MG63 (cell line): Measurements from ENCODE around the gene MLLT6. TPM values are rescaled to one million over a fixed set of nuclear protein-coding genes. Genes with fewer than 3 reads are reported as not detected.

Source experiments
- DNase-seq: peaks from one replicate; pipeline ENCODE4 v3.0.0-alpha.2; 2020
- H3K27me3 ChIP-seq: fragments of 250-450 bp; sonication (Bioruptor Pico); 2 replicates; pipeline ENCODE4 v1.5.1; 2020; ENCODE audit warnings: mild to moderate bottlenecking, moderate library complexity
- H3K36me3 ChIP-seq: fragments of 250-450 bp; sonication (Bioruptor Pico); 2 replicates; pipeline ENCODE4 v1.5.1; 2020; ENCODE audit warnings: mild to moderate bottlenecking, moderate library complexity
- H3K4me3 ChIP-seq: fragments of 250-450 bp; sonication (Bioruptor Pico); 2 replicates; pipeline ENCODE4 v1.5.1; 2020; ENCODE audit warnings: mild to moderate bottlenecking, moderate library complexity
- H3K9me3 ChIP-seq: fragments of 250-450 bp; sonication (Bioruptor Pico); 2 replicates; pipeline ENCODE4 v1.5.1; 2020; ENCODE audit warnings: mild to moderate bottlenecking, moderate library complexity
- total RNA-seq: library from RNA; depleted of rRNA; stranded (reverse); fragments of >200 nt; shearing (Covaris generic); gene quantifications from 2 replicates; pipeline ENCODE4 v1.2.3, GENCODE V29; 2014; ENCODE audit warnings: low replicate concordance; rRNA removed

The MLLT6 gene
- total RNA-seq, 1 experiment from 2014 or later = 17.5 TPM

- peak overlapping the region; percentile 76 for H3K4me3 ChIP-seq
Measured at GRCh38 chr17:38751808-38752307, 46.8 kb downstream of the MLLT6 start.

GRCh38 chr17:38752308-38753070 lies 47.4 kb downstream of the MLLT6 start, which contains the start of gene PSMB3:
Gene PSMB3 (plus strand): TSS chr17:38752741. CDS start chr17:38752827, 86 bp downstream.
- Histone ChIP-seq H3K27me3 (no peaks in the 10 kb centered on the region), H3K9me3 (no peaks in the 10 kb centered on the region), H3K36me3 (peaks cover 41% of the 10 kb centered on the region), H3K4me3 (peak within 1 kb of the TSS; percentile 76)
- DNase-seq = peak; percentile 99

More at GRCh38 chr17:38751808-38752307, 46.8 kb downstream of the MLLT6 start:
- H3K27me3 ChIP-seq = no peaks in the 10 kb centered on the region
- no peaks in the 10 kb centered on the region for H3K9me3 ChIP-seq
- peak; percentile 77 for DNase-seq
- peaks cover 36% of the 10 kb centered on the region for H3K36me3 ChIP-seq

DNA sequence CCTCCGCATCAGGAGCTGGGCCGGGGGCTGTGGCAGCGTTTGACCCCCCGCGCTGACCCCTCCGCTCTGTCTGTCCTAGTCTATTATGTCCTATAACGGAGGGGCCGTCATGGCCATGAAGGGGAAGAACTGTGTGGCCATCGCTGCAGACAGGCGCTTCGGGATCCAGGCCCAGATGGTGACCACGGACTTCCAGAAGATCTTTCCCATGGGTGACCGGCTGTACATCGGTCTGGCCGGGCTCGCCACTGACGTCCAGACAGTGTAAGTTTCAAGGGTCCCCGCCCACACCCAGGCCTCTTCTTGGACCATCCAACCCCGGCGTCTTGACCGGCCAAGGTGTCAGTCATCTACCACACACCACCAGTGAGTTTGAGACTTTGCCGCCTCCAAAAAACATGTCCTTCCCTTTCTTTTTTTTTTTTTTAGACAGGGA lies 48.0 kb downstream of the MLLT6 start:
- H3K4me3 ChIP-seq = peak overlapping the region; percentile 76
- no peaks in the 10 kb centered on the region for H3K27me3 ChIP-seq
- H3K9me3 ChIP-seq = no peaks in the 10 kb centered on the region
- DNase-seq = no peak
- H3K36me3 ChIP-seq = peaks cover 44% of the 10 kb centered on the region

GRCh38 chr17:38761612-38762011 lies 56.5 kb downstream of the MLLT6 start:
- H3K36me3 ChIP-seq = peaks cover 89% of the 10 kb centered on the region
- H3K27me3 ChIP-seq = no peaks in the 10 kb centered on the region
- H3K9me3 ChIP-seq = no peaks in the 10 kb centered on the region
- DNase-seq = peak; percentile 24
- no peak overlapping the region for H3K4me3 ChIP-seq

- Histone ChIP-seq H3K36me3 (peaks cover 91% of the 10 kb centered on the region), H3K27me3 (no peaks in the 10 kb centered on the region), H3K4me3 (no peak overlapping the region), H3K9me3 (no peaks in the 10 kb centered on the region)
- no peak for DNase-seq
Measured at GRCh38 chr17:38762231-38762630, 57.2 kb downstream of the MLLT6 start.

DNA sequence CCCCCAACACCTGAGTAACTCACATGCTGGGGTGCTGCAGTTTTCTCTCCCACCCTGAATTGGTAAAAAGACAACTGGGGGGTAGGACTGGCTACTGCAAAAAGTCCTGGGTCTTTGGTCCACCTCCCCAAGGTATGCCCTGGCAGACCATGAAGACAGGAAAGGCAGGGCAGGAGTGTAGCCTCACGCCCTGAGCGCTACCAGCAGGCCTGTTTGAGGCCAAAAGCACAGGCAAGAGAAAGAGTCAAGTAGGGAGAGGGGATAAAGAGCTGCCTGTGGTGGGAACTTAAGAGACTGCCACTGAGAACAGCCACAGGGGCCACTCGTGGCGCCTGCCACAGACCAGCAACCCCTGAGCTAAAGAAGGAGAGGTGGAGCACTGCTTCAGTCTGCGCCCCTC lies 61.3 kb downstream of the MLLT6 start:
- Histone ChIP-seq H3K36me3 (peaks cover 87% of the 10 kb centered on the region), H3K4me3 (no peak overlapping the region), H3K27me3 (no peaks in the 10 kb centered on the region), H3K9me3 (no peaks in the 10 kb centered on the region)
- DNase-seq = no peak

DNA sequence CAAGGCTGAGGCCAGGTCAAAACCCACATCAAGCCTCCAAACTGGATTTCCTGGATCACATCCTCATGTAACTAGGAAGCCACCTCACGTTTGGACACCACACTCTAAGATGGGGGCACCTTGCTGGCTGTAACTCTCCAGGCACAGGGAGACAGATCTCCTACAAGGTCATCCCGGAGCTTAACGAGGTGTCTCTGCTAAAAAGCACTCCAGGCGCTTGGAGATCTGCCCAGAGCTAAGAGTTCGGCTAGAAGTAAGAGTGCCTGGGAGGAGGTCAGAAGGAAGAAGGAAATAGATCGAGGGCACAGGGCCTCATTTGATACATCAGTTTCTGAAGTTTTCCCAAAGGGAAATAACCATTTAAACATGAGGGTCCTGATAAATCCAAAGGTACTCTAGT lies 63.3 kb downstream of the MLLT6 start:
- DNase-seq = no peak

DNA sequence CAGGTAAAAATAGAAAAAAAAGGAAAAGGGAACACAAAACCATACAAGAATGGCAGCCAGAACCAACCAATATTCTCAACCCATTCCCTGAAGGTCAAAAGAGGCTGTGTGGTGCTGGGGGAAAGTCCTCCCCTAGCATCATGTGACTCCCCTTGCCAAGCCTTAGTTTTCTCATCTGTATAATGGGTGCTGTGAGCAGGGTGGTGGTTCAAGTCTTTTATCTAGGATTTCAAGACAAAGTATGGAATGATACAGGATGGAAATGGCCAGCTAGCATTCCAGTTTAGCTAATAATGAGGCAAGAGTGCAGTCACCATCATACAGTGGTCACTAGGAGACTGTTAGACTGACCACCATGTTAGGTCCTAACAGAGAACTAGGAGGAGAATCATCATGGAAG lies 68.2 kb downstream of the MLLT6 start:
- H3K9me3 ChIP-seq = no peaks in the 10 kb centered on the region
- DNase-seq = no peak
- H3K27me3 ChIP-seq = no peaks in the 10 kb centered on the region
- H3K36me3 ChIP-seq = peaks cover 91% of the 10 kb centered on the region
- H3K4me3 ChIP-seq = no peak overlapping the region

More for the DNA sequence above, 63.3 kb downstream of the MLLT6 start:
- Histone ChIP-seq H3K4me3 (no peak overlapping the region), H3K27me3 (no peaks in the 10 kb centered on the region), H3K36me3 (peaks cover 90% of the 10 kb centered on the region), H3K9me3 (no peaks in the 10 kb centered on the region)

DNA sequence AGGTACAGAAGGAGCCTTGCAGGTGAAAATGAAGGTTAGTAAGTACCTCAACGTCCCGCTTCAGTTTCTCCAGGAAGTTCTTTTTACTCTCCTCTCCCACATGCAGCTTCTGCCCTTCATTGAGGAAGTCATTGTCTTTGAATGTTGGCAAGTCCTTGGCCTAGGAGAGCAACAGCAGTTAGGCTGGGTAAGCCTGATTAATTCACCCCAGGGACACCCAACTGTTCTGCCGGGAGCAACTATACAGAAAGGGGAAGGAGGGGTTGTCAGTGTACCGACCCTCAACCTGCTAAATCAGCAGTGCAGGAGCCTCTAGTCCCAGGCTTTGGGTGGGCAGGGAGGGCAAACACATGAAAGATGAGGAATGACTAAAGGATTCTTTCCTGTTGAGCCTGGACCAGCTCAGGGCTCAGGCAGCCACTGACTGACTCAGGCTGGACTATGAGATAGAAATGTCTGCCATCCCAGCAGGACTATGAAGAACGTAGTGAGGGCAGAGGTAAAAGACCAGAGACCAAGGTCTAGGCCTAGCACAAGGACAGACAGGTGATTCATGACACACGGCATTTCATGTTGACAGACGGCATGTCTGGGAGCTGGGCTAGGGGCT lies 72.7 kb downstream of the MLLT6 start:
- no peak for DNase-seq
- Histone ChIP-seq H3K27me3 (no peaks in the 10 kb centered on the region), H3K9me3 (no peaks in the 10 kb centered on the region), H3K36me3 (peaks cover 97% of the 10 kb centered on the region), H3K4me3 (no peak overlapping the region)

Other genes with a start within 250 kb of the MLLT6 start
- gene SRCIN1, start 99.3 kb upstream of the MLLT6 start, total RNA-seq = 0.05 and 0.07 TPM in 2 replicates
- gene EPOP, start 30.3 kb upstream of the MLLT6 start, total RNA-seq = 6.4 and 7.9 TPM in 2 replicates
- 7.7 and 29.1 TPM in 2 replicates for gene CISD3, start 25.1 kb downstream of the MLLT6 start, total RNA-seq
- 3.3 and 3.4 TPM in 2 replicates for gene PCGF2, start 43.1 kb downstream of the MLLT6 start, total RNA-seq
- gene PSMB3, start 47.5 kb downstream of the MLLT6 start, total RNA-seq = 494 and 524 TPM in 2 replicates
- 49.1 and 73.8 TPM in 2 replicates for gene PIP4K2B, start 94.3 kb downstream of the MLLT6 start, total RNA-seq
- 19.2 and 21.3 TPM in 2 replicates for gene CWC25, start 120.0 kb downstream of the MLLT6 start, total RNA-seq
- gene RPL23, start 148.4 kb downstream of the MLLT6 start, total RNA-seq = 2,314 and 3,514 TPM in 2 replicates
- 228 and 323 TPM in 2 replicates for gene LASP1, start 164.8 kb downstream of the MLLT6 start, total RNA-seq